GM13976 (cell line): ENCODE measurements around the gene GLB1L3.
"Not testable (repeated sequence)": the region's sequence is repeated elsewhere in the genome, so short reads cannot be mapped to it uniquely, and the experiment has no call there.

Source experiments
- DNase-seq: peaks from one replicate; pipeline ENCODE4 v3.0.0; 2012; ENCODE audit warnings: low spot score
- CTCF ChIP-seq: IDR thresholded peaks from 2 replicates; pipeline ENCODE4 v1.5.1; 2012; ENCODE audit warnings: borderline replicate concordance, mild to moderate bottlenecking; ENCODE audit not compliant: insufficient read depth; ENCODE audit errors: extremely low read depth, missing control alignments, control extremely low read depth
- in situ Hi-C: fragments of 300-500 bp; cut with MboI; formaldehyde crosslinking; loops from one replicate; pipeline ENCODE4 v1.12.0; 2022; ENCODE audit warnings: low sequenced_read_pairs, mixed read lengths, inconsistent platforms; ENCODE audit not compliant: unreplicated experiment

The GLB1L3 gene

GRCh38 chr11:134272381-134273316, 3.5 kb upstream of the GLB1L3 start:
- no peak for DNase-seq
- TF ChIP-seq CTCF: no peak
- in situ Hi-C loops: no loop called here

- TF ChIP-seq CTCF: no peak
- in situ Hi-C loops: no loop called here
- DNase-seq: no peak
These were observed 2.9 kb upstream of the GLB1L3 start for GRCh38 chr11:134273317-134273712.

GRCh38 chr11:134275188-134275533, 1.0 kb upstream of the GLB1L3 start:
- no peak for DNase-seq
- in situ Hi-C loops: no loop called here
- no peak for TF ChIP-seq CTCF

GRCh38 chr11:134276396-134277182, 410 bp downstream of the GLB1L3 start:
- TF ChIP-seq CTCF: no peak
- in situ Hi-C loops: no loop called here
- DNase-seq: peak; percentile 49

GRCh38 chr11:134277183-134278001, 1.2 kb downstream of the GLB1L3 start:
- in situ Hi-C loops: no loop called here
- no peak for DNase-seq
- TF ChIP-seq CTCF: no peak

GRCh38 chr11:134278356-134278755, 2.2 kb downstream of the GLB1L3 start:
- no peak for TF ChIP-seq CTCF
- in situ Hi-C loops: no loop called here
- no peak for DNase-seq

- DNase-seq, in situ Hi-C loops: not testable (repeated sequence)
These were observed 5.5 kb downstream of the GLB1L3 start for GRCh38 chr11:134281635-134282034.
